ENCODE measurements around the gene COX7A2L.
A peak's percentile ranks its signal among the peaks of the same experiment; 100 is the strongest.

Gene COX7A2L

GRCh38 chr2:42328148-42328833, 32.7 kb downstream of the COX7A2L start:
- no peak overlapping the region for H3K27ac ChIP-seq
- TF ChIP-seq CTCF (IDR thresholded peaks at IDR 0.05) (peak; percentile 39), ZFX (IDR thresholded peaks at IDR 0.05; ENCODE audit: borderline replicate concordance) (no peak)

- TF ChIP-seq CTCF (IDR thresholded peaks at IDR 0.05) (no peak), ZFX (IDR thresholded peaks at IDR 0.05; ENCODE audit: borderline replicate concordance) (no peak)
- H3K27ac ChIP-seq = peak overlapping the region; percentile 20; the same call in 1 of the 2 replicates
These were observed 33.9 kb downstream of the COX7A2L start for GRCh38 chr2:42327125-42327524.

DNA sequence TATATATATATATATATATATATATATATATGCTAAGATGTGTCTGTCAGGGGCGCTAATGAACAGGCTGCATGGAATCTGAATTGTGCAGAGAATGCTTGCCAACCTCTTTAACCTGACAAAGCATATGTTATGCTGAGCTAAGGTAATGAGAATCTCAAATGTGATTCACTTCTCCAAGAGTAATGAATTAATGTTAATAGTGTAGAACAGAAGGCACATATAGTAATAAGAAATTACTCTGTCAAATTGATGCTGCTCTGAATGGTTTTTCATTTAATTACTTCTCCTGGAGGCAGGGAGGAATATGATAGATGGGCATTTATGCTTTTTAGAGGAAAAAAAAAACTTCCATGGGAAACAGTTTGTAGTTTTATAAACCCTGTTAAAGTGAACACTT, 35.4 kb downstream of the COX7A2L start:
- no peak for TF ChIP-seq CTCF (IDR thresholded peaks at IDR 0.05)
- no peak for TF ChIP-seq ZFX (IDR thresholded peaks at IDR 0.05; ENCODE audit: borderline replicate concordance)
- H3K27ac ChIP-seq = no peak overlapping the region

- no peak overlapping the region for H3K27ac ChIP-seq
- no peak for TF ChIP-seq CTCF (IDR thresholded peaks at IDR 0.05)
- TF ChIP-seq ZFX (IDR thresholded peaks at IDR 0.05; ENCODE audit: borderline replicate concordance) = no peak
These were observed 36.1 kb downstream of the COX7A2L start for GRCh38 chr2:42324949-42325348.

DNA sequence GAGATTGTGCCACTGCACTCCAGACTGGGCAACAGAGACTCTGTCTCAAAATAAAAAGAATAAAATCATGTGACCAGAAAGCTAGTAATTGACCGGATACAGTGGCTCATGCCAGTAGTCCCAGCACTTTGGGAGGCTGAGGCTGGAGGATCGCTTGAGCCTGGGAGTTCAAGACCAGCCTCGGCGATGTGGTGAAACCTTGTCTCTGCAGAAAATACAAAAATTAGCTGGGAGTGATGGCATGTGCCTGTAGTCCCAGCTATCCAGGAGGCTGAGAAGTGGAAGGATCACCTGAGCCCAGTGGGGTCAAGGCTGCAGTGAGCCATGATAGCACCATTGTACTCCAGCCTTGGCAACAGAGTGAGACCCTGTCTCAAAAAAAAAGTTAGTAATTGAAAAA, 36.8 kb downstream of the COX7A2L start:
- H3K27ac ChIP-seq = no peak overlapping the region
- no peak for TF ChIP-seq ZFX (IDR thresholded peaks at IDR 0.05; ENCODE audit: borderline replicate concordance)
- no peak for TF ChIP-seq CTCF (IDR thresholded peaks at IDR 0.05)

GRCh38 chr2:42321452-42322064, 39.5 kb downstream of the COX7A2L start:
- no peak for TF ChIP-seq ZFX (IDR thresholded peaks at IDR 0.05; ENCODE audit: borderline replicate concordance)
- no peak for TF ChIP-seq CTCF (IDR thresholded peaks at IDR 0.05)

DNA sequence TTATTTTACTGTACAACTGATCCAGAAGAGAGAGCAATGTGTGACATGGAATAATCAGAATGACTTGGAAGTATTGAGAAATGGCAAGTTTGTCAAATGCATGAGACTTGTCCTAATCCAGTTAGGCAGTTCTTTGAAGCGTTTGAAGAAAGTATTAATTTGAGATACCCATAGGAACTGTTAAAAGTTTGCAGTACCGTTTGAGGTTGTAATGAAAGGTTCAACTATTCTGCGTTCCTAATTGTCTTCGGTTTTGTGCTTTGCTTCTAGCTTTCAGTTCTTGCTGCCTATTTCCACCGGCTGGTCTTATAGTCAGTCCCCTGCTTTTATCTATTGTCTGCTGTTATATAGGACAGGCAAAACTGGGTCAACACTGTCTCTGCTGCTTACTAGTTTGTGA, 41.8 kb downstream of the COX7A2L start:
- no peak overlapping the region for H3K27ac ChIP-seq
- TF ChIP-seq CTCF (IDR thresholded peaks at IDR 0.05) (no peak), ZFX (IDR thresholded peaks at IDR 0.05; ENCODE audit: borderline replicate concordance) (no peak)

More at GRCh38 chr2:42321452-42322064, 39.5 kb downstream of the COX7A2L start:
- H3K27ac ChIP-seq = no peak overlapping the region
